Endothelial cell of umbilical vein (primary cell): ENCODE results near the gene SMCO2. TPM values are rescaled to one million over a fixed set of nuclear protein-coding genes. Genes with fewer than 3 reads are reported as not detected.

ENCODE experiments used
- BruUV-seq: library from RNA; stranded (reverse); fragments of 400-500 nt; replicated peaks from 2 replicates; lab custom pipeline; 2021; lab: Mats Ljungman, UMichigan
- CTCF ChIA-PET: fragments of 300-600, 350-600 bp; sonication (Branson Sonifier 250); formaldehyde crosslinking; loops from one replicate; lab custom pipeline; 2021; ENCODE audit warnings: antibody characterized with exemption, inconsistent platforms; lab: Charles Lee
- POLR2A ChIA-PET: fragments of 300-600, 350-600 bp; sonication (Branson Sonifier 250); formaldehyde crosslinking; loops from one replicate; lab custom pipeline; 2021; ENCODE audit warnings: antibody characterized with exemption, inconsistent platforms; lab: Charles Lee
- DNase-seq: peaks from one replicate; pipeline ENCODE4 v3.0.0-alpha.2; 2011; ENCODE audit warnings: low read depth, low spot score
- FAIRE-seq: peaks from 2 replicates; lab custom pipeline; 2011; peaks lifted over from hg19 to GRCh38; lab: Jason Lieb, UNC
- H2AFZ ChIP-seq: 2 replicates; pipeline ENCODE4 v1.6.0; 2012; ENCODE audit warnings: low read depth, low read length, control low read depth, inconsistent platforms
- H3K27ac ChIP-seq: 2 replicates; pipeline ENCODE4 v1.5.1; 2011; ENCODE audit warnings: low read depth, mild to moderate bottlenecking, control low read depth, low read length, moderate library complexity; ENCODE audit not compliant: insufficient read depth
- H3K27me3 ChIP-seq, 2 experiments: 2 replicates each; pipeline versions ENCODE4 v1.6.0 to v1.6.1; 2011; ENCODE audit warnings: low read length in 2 of 2, mixed read lengths in 1 of 2; ENCODE audit not compliant: control insufficient read depth in 2 of 2, insufficient read depth in 2 of 2
- H3K36me3 ChIP-seq, 2 experiments: 2 replicates in 1 of 2; 3 replicates in 1 of 2; pipeline ENCODE4 v1.5.1; 2011; ENCODE audit warnings: low read length in 2 of 2, mild to moderate bottlenecking in 1 of 2, moderate library complexity in 1 of 2; ENCODE audit not compliant: control insufficient read depth in 2 of 2, insufficient read depth in 2 of 2; ENCODE audit errors: extremely low read depth in 1 of 2
- H3K4me1 ChIP-seq: 3 replicates; pipeline ENCODE4 v1.5.1; 2011; ENCODE audit warnings: mild to moderate bottlenecking, low read length; ENCODE audit not compliant: control insufficient read depth, insufficient read depth; ENCODE audit errors: extremely low read depth
- H3K4me2 ChIP-seq: 2 replicates; pipeline ENCODE4 v1.6.1; 2011; ENCODE audit warnings: low read length, control low read depth, mixed read lengths; ENCODE audit not compliant: insufficient read depth
- H3K4me3 ChIP-seq, 3 experiments: fragments of 200-600 bp in 1 of 3; sonication (generic), shearing (Covaris generic) in 1 of 3; replicated peaks in 1 of 3; 2 replicates each; pipeline ENCODE4 v1.5.1; 2011 to 2016; ENCODE audit warnings: control low read depth in 3 of 3, low read length in 3 of 3, mild to moderate bottlenecking in 2 of 3, inconsistent platforms in 1 of 3, low read depth in 1 of 3, moderate library complexity in 1 of 3; ENCODE audit not compliant: insufficient read depth in 1 of 3
- H3K79me2 ChIP-seq: 2 replicates; pipeline ENCODE4 v1.6.0; 2012; ENCODE audit warnings: low read length, inconsistent platforms; ENCODE audit not compliant: control insufficient read depth, insufficient read depth
- H3K9ac ChIP-seq: replicated peaks from 2 replicates; pipeline ENCODE3; 2011; ENCODE audit warnings: low read length, control low read depth; ENCODE audit not compliant: insufficient read depth; ENCODE audit errors: extremely low read depth
- H3K9me1 ChIP-seq: replicated peaks from 3 replicates; pipeline ENCODE4 v1.6.0; 2011; ENCODE audit warnings: mild to moderate bottlenecking, low read length; ENCODE audit not compliant: control insufficient read depth, insufficient read depth; ENCODE audit errors: extremely low read depth
- H3K9me3 ChIP-seq: replicated peaks from 2 replicates; pipeline ENCODE4 v1.5.1; 2012; ENCODE audit warnings: low read length, inconsistent platforms; ENCODE audit not compliant: control insufficient read depth, insufficient read depth
- H4K20me1 ChIP-seq: replicated peaks from 2 replicates; pipeline ENCODE3; 2011; ENCODE audit warnings: mild to moderate bottlenecking, low read length; ENCODE audit not compliant: control insufficient read depth, insufficient read depth; ENCODE audit errors: extremely low read depth
- EZH2 ChIP-seq: IDR thresholded peaks from 2 replicates; pipeline ENCODE4 v1.6.1; 2012; ENCODE audit warnings: borderline replicate concordance, low read depth, mild to moderate bottlenecking, moderate library complexity, low read length, inconsistent platforms; ENCODE audit not compliant: severe bottlenecking
- FOS ChIP-seq: IDR thresholded peaks from 2 replicates; pipeline ENCODE4 v1.6.1; 2011; ENCODE audit warnings: mild to moderate bottlenecking, low read length, moderate library complexity, borderline replicate concordance; ENCODE audit not compliant: insufficient read depth
- GATA2 ChIP-seq: IDR thresholded peaks from 2 replicates; pipeline ENCODE4 v1.7.0; 2011; ENCODE audit warnings: low read depth, mild to moderate bottlenecking, moderate library complexity, mixed read lengths, low read length; ENCODE audit not compliant: insufficient read length, insufficient read depth
- JUN ChIP-seq: IDR thresholded peaks from 2 replicates; pipeline ENCODE4 v1.6.1; 2011; ENCODE audit warnings: borderline replicate concordance, low read depth; ENCODE audit not compliant: insufficient read length, insufficient read depth
- MYC ChIP-seq: IDR thresholded peaks from one replicate; pipeline ENCODE4 v1.6.1; 2011; ENCODE audit warnings: mild to moderate bottlenecking, low read depth, low read length
- POLR2A ChIP-seq: IDR thresholded peaks from 2 replicates; pipeline ENCODE4 v1.6.1; 2012; ENCODE audit warnings: low read depth, mild to moderate bottlenecking, control low read depth, low read length
- POLR2AphosphoS5 ChIP-seq: IDR thresholded peaks from 2 replicates; pipeline ENCODE4 v1.6.1; 2012; ENCODE audit warnings: low read depth, mild to moderate bottlenecking, control low read depth, low read length, moderate library complexity; ENCODE audit not compliant: insufficient read depth
- dilution Hi-C: fragments of 300-500 bp; cut with MboI; formaldehyde crosslinking; loops from one replicate; pipeline ENCODE4 v1.15.0; 2019; ENCODE audit warnings: low sequenced_read_pairs; ENCODE audit not compliant: extremely low pct_ligation_motif_present
- intact Hi-C: fragments of 100-400 bp; cut with micrococcal nuclease; formaldehyde crosslinking; loops from one replicate; pipeline ENCODE4 v1.10.0; 2022
- polyA plus RNA-seq, 4 experiments: library from polyadenylated mRNA; depleted of rRNA in 3 of 4; stranded (reverse) in 3 of 4; unstranded in 1 of 4; fragments of >200 nt; gene quantifications; 2 replicates each; pipeline versions ENCODE4 v1.2.1 to v1.2.3, GENCODE V29; 2011 to 2012; ENCODE audit warnings: missing spikeins in 1 of 4
- total RNA-seq: library from RNA; stranded (reverse); gene quantifications from 2 replicates; pipeline ENCODE4 v1.2.3, GENCODE V29; 2021
- TF ChIP-seq, protein P1 (sequence below), 2 donors: IDR thresholded peaks; 1 replicate in 1 of 2; 2 replicates in 1 of 2; pipeline ENCODE4 v1.5.1; 2011; ENCODE audit warnings: low read length in 2 of 2, mild to moderate bottlenecking in 2 of 2, moderate library complexity in 2 of 2, control low read depth in 1 of 2, inconsistent platforms in 1 of 2, low read depth in 1 of 2; ENCODE audit not compliant: insufficient read depth in 1 of 2; ENCODE audit errors: extremely low read depth in 1 of 2
- TF ChIP-seq, protein P2 (sequence below): IDR thresholded peaks from 2 replicates; pipeline ENCODE4 v1.6.1; 2011; ENCODE audit not compliant: insufficient read depth, insufficient read length

Gene SMCO2
- total and polyA plus RNA-seq, 2 donors (not counting 3 experiments of a cell fraction or from before 2014, with no cell fraction given) = 0.33 to 0.49 TPM

GRCh38 chr12:27549801-27550652, 103.5 kb downstream of the SMCO2 start:
- peak overlapping the region in 1 of 3 experiments; percentile 20 for H3K4me3 ChIP-seq
- CTCF ChIA-PET = interaction anchor here (1.0 to 2.9 kb wide), 11 partner anchors 11 to 125 kb away, joined by 3 to 10 read pairs (median 5); no protein-coding TSS in a partner anchor
- POLR2A ChIA-PET = interaction anchor here (0.6 to 1.9 kb wide), 2 partner anchors 24 to 115 kb away, joined by 7 to 8 read pairs; no protein-coding TSS in a partner anchor
- BruUV-seq = TSS peak; percentile 34
- H4K20me1 ChIP-seq = no peaks in the 10 kb centered on the region
- FAIRE-seq = peak; percentile 71
- peak overlapping the region; percentile 79 for H3K27ac ChIP-seq
- H3K79me2 ChIP-seq = peaks cover 92% of the 10 kb centered on the region
- intact Hi-C loops = loop anchor here (1.0 to 2.0 kb wide), 3 partner anchors 25 to 90 kb away; no protein-coding TSS in a partner anchor
- no peaks in the 10 kb centered on the region for H3K36me3 ChIP-seq
- peak overlapping the region; percentile 69 for H3K4me2 ChIP-seq
- no peaks in the 10 kb centered on the region for H3K9me1 ChIP-seq
- no peak overlapping the region for H2AFZ ChIP-seq
- H3K9me3 ChIP-seq = no peaks in the 10 kb centered on the region
- H3K27me3 ChIP-seq = no peaks in the 10 kb centered on the region
- no peak for TF ChIP-seq GATA2
- no peak for TF ChIP-seq JUN
- TF ChIP-seq EZH2 = no peak
- TF ChIP-seq MYC = no peak
- no peak for TF ChIP-seq FOS
- TF ChIP-seq, protein P1, sequence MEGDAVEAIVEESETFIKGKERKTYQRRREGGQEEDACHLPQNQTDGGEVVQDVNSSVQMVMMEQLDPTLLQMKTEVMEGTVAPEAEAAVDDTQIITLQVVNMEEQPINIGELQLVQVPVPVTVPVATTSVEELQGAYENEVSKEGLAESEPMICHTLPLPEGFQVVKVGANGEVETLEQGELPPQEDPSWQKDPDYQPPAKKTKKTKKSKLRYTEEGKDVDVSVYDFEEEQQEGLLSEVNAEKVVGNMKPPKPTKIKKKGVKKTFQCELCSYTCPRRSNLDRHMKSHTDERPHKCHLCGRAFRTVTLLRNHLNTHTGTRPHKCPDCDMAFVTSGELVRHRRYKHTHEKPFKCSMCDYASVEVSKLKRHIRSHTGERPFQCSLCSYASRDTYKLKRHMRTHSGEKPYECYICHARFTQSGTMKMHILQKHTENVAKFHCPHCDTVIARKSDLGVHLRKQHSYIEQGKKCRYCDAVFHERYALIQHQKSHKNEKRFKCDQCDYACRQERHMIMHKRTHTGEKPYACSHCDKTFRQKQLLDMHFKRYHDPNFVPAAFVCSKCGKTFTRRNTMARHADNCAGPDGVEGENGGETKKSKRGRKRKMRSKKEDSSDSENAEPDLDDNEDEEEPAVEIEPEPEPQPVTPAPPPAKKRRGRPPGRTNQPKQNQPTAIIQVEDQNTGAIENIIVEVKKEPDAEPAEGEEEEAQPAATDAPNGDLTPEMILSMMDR (IDR thresholded peaks at IDR 0.05; ENCODE audit: extremely low read depth in 1 of 2, insufficient read depth in 1 of 2, low read depth in 1 of 2, low read length in 2 of 2) = no peak
- TF ChIP-seq, protein P2, sequence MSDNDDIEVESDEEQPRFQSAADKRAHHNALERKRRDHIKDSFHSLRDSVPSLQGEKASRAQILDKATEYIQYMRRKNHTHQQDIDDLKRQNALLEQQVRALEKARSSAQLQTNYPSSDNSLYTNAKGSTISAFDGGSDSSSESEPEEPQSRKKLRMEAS = no peak
- no peak for TF ChIP-seq POLR2AphosphoS5
- no peak for TF ChIP-seq POLR2A
- H3K4me1 ChIP-seq = peaks cover 66% of the 10 kb centered on the region
- DNase-seq = peak; percentile 89
- dilution Hi-C loops = no loop called here
- H3K9ac ChIP-seq = peak overlapping the region; percentile 50
